ENCODE measurements around the gene TEKTIP1. TPM values are rescaled to one million over a fixed set of nuclear protein-coding genes. Genes with fewer than 3 reads are reported as not detected.

The TEKTIP1 gene
- polyA plus RNA-seq, 1 donor from 2014 or later = not detected

DNA sequence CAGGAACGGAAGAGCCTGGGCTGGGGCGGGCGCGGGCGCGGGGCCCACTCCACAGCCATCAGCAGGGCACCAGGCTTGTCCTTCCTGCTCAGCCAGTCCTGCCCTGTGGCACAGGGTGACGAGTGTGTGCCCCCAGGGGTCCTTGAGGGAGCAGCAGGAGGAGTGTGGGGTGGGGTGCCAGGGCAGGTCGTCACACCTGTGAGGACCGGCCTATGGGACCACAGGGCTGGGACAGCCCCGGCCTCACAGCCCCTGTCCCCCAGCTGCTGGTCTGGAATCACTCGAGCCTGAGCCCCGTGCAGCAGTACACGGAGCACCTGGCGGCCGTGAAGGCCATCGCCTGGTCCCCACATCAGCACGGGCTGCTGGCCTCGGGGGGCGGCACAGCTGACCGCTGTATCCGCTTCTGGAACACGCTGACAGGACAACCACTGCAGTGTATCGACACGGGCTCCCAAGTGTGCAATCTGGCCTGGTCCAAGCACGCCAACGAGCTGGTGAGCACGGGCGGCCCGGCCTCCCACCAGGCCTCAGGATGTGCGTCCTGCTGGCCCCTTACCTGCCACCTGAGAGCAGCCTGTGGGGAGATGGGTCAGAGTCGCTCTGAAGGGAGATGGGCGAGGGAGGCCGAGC, 6.7 kb upstream of the TEKTIP1 start:
- Histone ChIP-seq H3K4me3 (ENCODE audit: low read length) (no peak overlapping the region), H3K9me3 (ENCODE audit: low read length) (no peaks in the 10 kb centered on the region), H3F3A (ENCODE audit: insufficient read depth, low read length, poor library complexity, severe bottlenecking) (no peaks in the 10 kb centered on the region), H2AFZ (ENCODE audit: low read depth, low read length) (no peak overlapping the region), H3K4me2 (ENCODE audit: low read length) (no peak overlapping the region), H3K79me2 (replicated peaks; ENCODE audit: insufficient read depth, low read length) (no peaks in the 10 kb centered on the region), H3K9me2 (ENCODE audit: insufficient read depth, low read length) (no peaks in the 10 kb centered on the region), H3K27me3 (ENCODE audit: insufficient read depth, low read depth, low read length) (no peaks in the 10 kb centered on the region), H3K27ac (ENCODE audit: low read length) (no peak overlapping the region), H4K20me1 (ENCODE audit: insufficient read depth) (no peaks in the 10 kb centered on the region), H3K36me3 (ENCODE audit: insufficient read depth, low read length) (no peaks in the 10 kb centered on the region), H3K9ac (ENCODE audit: low read length) (no peak overlapping the region)
- TF ChIP-seq EP300 (conservative IDR thresholded peaks at IDR 0.05; ENCODE audit: poor library complexity, severe bottlenecking) = no peak
- no peak for TF ChIP-seq RAD21 (conservative IDR thresholded peaks at IDR 0.05)
- TF ChIP-seq TAF1 (IDR thresholded peaks at IDR 0.05; ENCODE audit: low read depth) = no peak
- TF ChIP-seq SMC3 (conservative IDR thresholded peaks at IDR 0.05; ENCODE audit: poor library complexity) = no peak
- TF ChIP-seq EZH2 (IDR thresholded peaks at IDR 0.05; ENCODE audit: borderline replicate concordance, insufficient read depth, low read length, poor library complexity, severe bottlenecking) = no peak
- no peak for TF ChIP-seq MXI1 (conservative IDR thresholded peaks at IDR 0.05; ENCODE audit: poor library complexity, severe bottlenecking)
- no peak for TF ChIP-seq CTCF (IDR thresholded peaks at IDR 0.05; ENCODE audit: poor library complexity, severe bottlenecking)
- TF ChIP-seq, protein P1, sequence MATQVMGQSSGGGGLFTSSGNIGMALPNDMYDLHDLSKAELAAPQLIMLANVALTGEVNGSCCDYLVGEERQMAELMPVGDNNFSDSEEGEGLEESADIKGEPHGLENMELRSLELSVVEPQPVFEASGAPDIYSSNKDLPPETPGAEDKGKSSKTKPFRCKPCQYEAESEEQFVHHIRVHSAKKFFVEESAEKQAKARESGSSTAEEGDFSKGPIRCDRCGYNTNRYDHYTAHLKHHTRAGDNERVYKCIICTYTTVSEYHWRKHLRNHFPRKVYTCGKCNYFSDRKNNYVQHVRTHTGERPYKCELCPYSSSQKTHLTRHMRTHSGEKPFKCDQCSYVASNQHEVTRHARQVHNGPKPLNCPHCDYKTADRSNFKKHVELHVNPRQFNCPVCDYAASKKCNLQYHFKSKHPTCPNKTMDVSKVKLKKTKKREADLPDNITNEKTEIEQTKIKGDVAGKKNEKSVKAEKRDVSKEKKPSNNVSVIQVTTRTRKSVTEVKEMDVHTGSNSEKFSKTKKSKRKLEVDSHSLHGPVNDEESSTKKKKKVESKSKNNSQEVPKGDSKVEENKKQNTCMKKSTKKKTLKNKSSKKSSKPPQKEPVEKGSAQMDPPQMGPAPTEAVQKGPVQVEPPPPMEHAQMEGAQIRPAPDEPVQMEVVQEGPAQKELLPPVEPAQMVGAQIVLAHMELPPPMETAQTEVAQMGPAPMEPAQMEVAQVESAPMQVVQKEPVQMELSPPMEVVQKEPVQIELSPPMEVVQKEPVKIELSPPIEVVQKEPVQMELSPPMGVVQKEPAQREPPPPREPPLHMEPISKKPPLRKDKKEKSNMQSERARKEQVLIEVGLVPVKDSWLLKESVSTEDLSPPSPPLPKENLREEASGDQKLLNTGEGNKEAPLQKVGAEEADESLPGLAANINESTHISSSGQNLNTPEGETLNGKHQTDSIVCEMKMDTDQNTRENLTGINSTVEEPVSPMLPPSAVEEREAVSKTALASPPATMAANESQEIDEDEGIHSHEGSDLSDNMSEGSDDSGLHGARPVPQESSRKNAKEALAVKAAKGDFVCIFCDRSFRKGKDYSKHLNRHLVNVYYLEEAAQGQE (IDR thresholded peaks at IDR 0.05; ENCODE audit: borderline replicate concordance) = no peak
- no peak for TF ChIP-seq POLR2AphosphoS5 (IDR thresholded peaks at IDR 0.05)

- no peaks in the 10 kb centered on the region for H3K27me3 ChIP-seq (ENCODE audit: insufficient read depth, low read depth, low read length)
- H3K9ac ChIP-seq (ENCODE audit: low read length) = no peak overlapping the region
- H3K9me3 ChIP-seq (ENCODE audit: low read length) = no peaks in the 10 kb centered on the region
- no peaks in the 10 kb centered on the region for H3F3A ChIP-seq (ENCODE audit: insufficient read depth, low read length, poor library complexity, severe bottlenecking)
- H3K36me3 ChIP-seq (ENCODE audit: insufficient read depth, low read length) = no peaks in the 10 kb centered on the region
- H3K4me2 ChIP-seq (ENCODE audit: low read length) = no peak overlapping the region
- H3K9me2 ChIP-seq (ENCODE audit: insufficient read depth, low read length) = no peaks in the 10 kb centered on the region
- no peak overlapping the region for H3K4me3 ChIP-seq (ENCODE audit: low read length)
- H3K79me2 ChIP-seq (replicated peaks; ENCODE audit: insufficient read depth, low read length) = no peaks in the 10 kb centered on the region
- H3K27ac ChIP-seq (ENCODE audit: low read length) = no peak overlapping the region
- no peaks in the 10 kb centered on the region for H4K20me1 ChIP-seq (ENCODE audit: insufficient read depth)
- H2AFZ ChIP-seq (ENCODE audit: low read depth, low read length) = no peak overlapping the region
- TF ChIP-seq CTCF (IDR thresholded peaks at IDR 0.05; ENCODE audit: poor library complexity, severe bottlenecking) (no peak), MXI1 (conservative IDR thresholded peaks at IDR 0.05; ENCODE audit: poor library complexity, severe bottlenecking) (no peak), POLR2AphosphoS5 (IDR thresholded peaks at IDR 0.05) (no peak), SMC3 (conservative IDR thresholded peaks at IDR 0.05; ENCODE audit: poor library complexity) (no peak), TAF1 (IDR thresholded peaks at IDR 0.05; ENCODE audit: low read depth) (no peak), EP300 (conservative IDR thresholded peaks at IDR 0.05; ENCODE audit: poor library complexity, severe bottlenecking) (no peak), EZH2 (IDR thresholded peaks at IDR 0.05; ENCODE audit: borderline replicate concordance, insufficient read depth, low read length, poor library complexity, severe bottlenecking) (no peak), RAD21 (conservative IDR thresholded peaks at IDR 0.05) (no peak)
- TF ChIP-seq, protein P1 (IDR thresholded peaks at IDR 0.05; ENCODE audit: borderline replicate concordance) = no peak
These were observed 5.9 kb upstream of the TEKTIP1 start for GRCh38 chr19:3533033-3533432.

All from neural cell (in vitro differentiated cells).